Activated T-cell treated with anti-CD3 and anti-CD28 coated beads, Interleukin-2, amount 50 U/mL, for 24 hours (primary cell): ENCODE results near the gene HS3ST5.

ENCODE experiments used
- DNase-seq: peaks from one replicate; pipeline ENCODE4 v3.0.0-alpha.2; 2020
- H3K27ac Mint-ChIP-seq: 2 replicates; pipeline ENCODE4 v1.8.0; 2020; ENCODE audit warnings: mild to moderate bottlenecking, mixed read lengths
- H3K27me3 Mint-ChIP-seq: 2 replicates; pipeline ENCODE4 v1.8.0; 2020; ENCODE audit warnings: mixed read lengths
- H3K36me3 Mint-ChIP-seq: 2 replicates; pipeline ENCODE4 v1.8.0; 2020; ENCODE audit warnings: low read depth, mixed read lengths
- H3K4me1 Mint-ChIP-seq: 2 replicates; pipeline ENCODE4 v1.8.0; 2020; ENCODE audit warnings: low read depth, mixed read lengths
- H3K4me3 Mint-ChIP-seq: 2 replicates; pipeline ENCODE4 v1.8.0; 2020; ENCODE audit warnings: mild to moderate bottlenecking, moderate library complexity, mixed read lengths
- H3K9me3 Mint-ChIP-seq: 2 replicates; pipeline ENCODE4 v1.8.0; 2020; ENCODE audit warnings: mixed read lengths

Gene HS3ST5

GRCh38 chr6:114276783-114277182, 66.0 kb downstream of the HS3ST5 start:
- Mint-ChIP-seq H3K36me3 (no peaks in the 10 kb centered on the region), H3K9me3 (no peaks in the 10 kb centered on the region), H3K4me3 (no peak overlapping the region), H3K27ac (no peak overlapping the region), H3K4me1 (no peaks in the 10 kb centered on the region), H3K27me3 (peaks cover 12% of the 10 kb centered on the region)
- DNase-seq: no peak

GRCh38 chr6:114274836-114275235, 68.0 kb downstream of the HS3ST5 start:
- H3K4me3 Mint-ChIP-seq: no peak overlapping the region
- H3K4me1 Mint-ChIP-seq: no peaks in the 10 kb centered on the region
- H3K36me3 Mint-ChIP-seq: no peaks in the 10 kb centered on the region
- H3K27me3 Mint-ChIP-seq: peaks cover 5% of the 10 kb centered on the region
- H3K9me3 Mint-ChIP-seq: no peaks in the 10 kb centered on the region
- no peak for DNase-seq
- H3K27ac Mint-ChIP-seq: no peak overlapping the region

GRCh38 chr6:114272582-114272981, 70.2 kb downstream of the HS3ST5 start:
- H3K9me3 Mint-ChIP-seq: no peaks in the 10 kb centered on the region
- no peak overlapping the region for H3K27ac Mint-ChIP-seq
- H3K27me3 Mint-ChIP-seq: no peaks in the 10 kb centered on the region
- no peaks in the 10 kb centered on the region for H3K36me3 Mint-ChIP-seq
- no peaks in the 10 kb centered on the region for H3K4me1 Mint-ChIP-seq
- no peak for DNase-seq
- no peak overlapping the region for H3K4me3 Mint-ChIP-seq

- Mint-ChIP-seq H3K9me3 (no peaks in the 10 kb centered on the region), H3K4me1 (no peaks in the 10 kb centered on the region), H3K27me3 (no peaks in the 10 kb centered on the region), H3K4me3 (no peak overlapping the region), H3K36me3 (no peaks in the 10 kb centered on the region), H3K27ac (no peak overlapping the region)
- no peak for DNase-seq
Measured at GRCh38 chr6:114271405-114271804, 71.4 kb downstream of the HS3ST5 start.

GRCh38 chr6:114267897-114268296, 74.9 kb downstream of the HS3ST5 start:
- H3K4me3 Mint-ChIP-seq: no peak overlapping the region
- no peaks in the 10 kb centered on the region for H3K36me3 Mint-ChIP-seq
- no peak overlapping the region for H3K27ac Mint-ChIP-seq
- H3K9me3 Mint-ChIP-seq: no peaks in the 10 kb centered on the region
- H3K27me3 Mint-ChIP-seq: no peaks in the 10 kb centered on the region
- no peak for DNase-seq
- H3K4me1 Mint-ChIP-seq: no peaks in the 10 kb centered on the region

- Mint-ChIP-seq H3K4me1 (no peaks in the 10 kb centered on the region), H3K27me3 (no peaks in the 10 kb centered on the region), H3K27ac (no peak overlapping the region), H3K4me3 (no peak overlapping the region), H3K9me3 (no peaks in the 10 kb centered on the region), H3K36me3 (no peaks in the 10 kb centered on the region)
- DNase-seq: no peak
Measured at GRCh38 chr6:114260810-114261209, 82.0 kb downstream of the HS3ST5 start.

GRCh38 chr6:114258376-114258775, 84.4 kb downstream of the HS3ST5 start:
- no peak for DNase-seq
- no peak overlapping the region for H3K27ac Mint-ChIP-seq
- no peaks in the 10 kb centered on the region for H3K27me3 Mint-ChIP-seq
- no peaks in the 10 kb centered on the region for H3K36me3 Mint-ChIP-seq
- H3K4me1 Mint-ChIP-seq: no peaks in the 10 kb centered on the region
- H3K9me3 Mint-ChIP-seq: peaks cover 2% of the 10 kb centered on the region
- no peak overlapping the region for H3K4me3 Mint-ChIP-seq

GRCh38 chr6:114253431-114253830, 89.4 kb downstream of the HS3ST5 start:
- no peak for DNase-seq
- no peaks in the 10 kb centered on the region for H3K4me1 Mint-ChIP-seq
- H3K36me3 Mint-ChIP-seq: no peaks in the 10 kb centered on the region
- no peak overlapping the region for H3K4me3 Mint-ChIP-seq
- no peak overlapping the region for H3K27ac Mint-ChIP-seq
- H3K27me3 Mint-ChIP-seq: no peaks in the 10 kb centered on the region
- H3K9me3 Mint-ChIP-seq: peaks cover 5% of the 10 kb centered on the region

GRCh38 chr6:114249522-114249921, 93.3 kb downstream of the HS3ST5 start:
- peaks cover 5% of the 10 kb centered on the region for H3K9me3 Mint-ChIP-seq
- H3K27me3 Mint-ChIP-seq: no peaks in the 10 kb centered on the region
- no peak overlapping the region for H3K4me3 Mint-ChIP-seq
- H3K4me1 Mint-ChIP-seq: no peaks in the 10 kb centered on the region
- H3K27ac Mint-ChIP-seq: no peak overlapping the region
- no peaks in the 10 kb centered on the region for H3K36me3 Mint-ChIP-seq
- no peak for DNase-seq

GRCh38 chr6:114247101-114247500, 95.7 kb downstream of the HS3ST5 start:
- Mint-ChIP-seq H3K27me3 (no peaks in the 10 kb centered on the region), H3K4me1 (no peaks in the 10 kb centered on the region), H3K27ac (no peak overlapping the region), H3K9me3 (peaks cover 2% of the 10 kb centered on the region), H3K4me3 (no peak overlapping the region), H3K36me3 (no peaks in the 10 kb centered on the region)
- no peak for DNase-seq

GRCh38 chr6:114240796-114241195, 102.0 kb downstream of the HS3ST5 start:
- H3K36me3 Mint-ChIP-seq: no peaks in the 10 kb centered on the region
- no peaks in the 10 kb centered on the region for H3K27me3 Mint-ChIP-seq
- peaks cover 3% of the 10 kb centered on the region for H3K9me3 Mint-ChIP-seq
- no peaks in the 10 kb centered on the region for H3K4me1 Mint-ChIP-seq
- no peak overlapping the region for H3K27ac Mint-ChIP-seq
- no peak overlapping the region for H3K4me3 Mint-ChIP-seq
- no peak for DNase-seq

GRCh38 chr6:114228675-114229074, 114.1 kb downstream of the HS3ST5 start:
- peaks cover 3% of the 10 kb centered on the region for H3K27me3 Mint-ChIP-seq
- no peak overlapping the region for H3K27ac Mint-ChIP-seq
- H3K4me1 Mint-ChIP-seq: no peaks in the 10 kb centered on the region
- no peaks in the 10 kb centered on the region for H3K36me3 Mint-ChIP-seq
- H3K4me3 Mint-ChIP-seq: no peak overlapping the region
- DNase-seq: no peak
- peaks cover 4% of the 10 kb centered on the region for H3K9me3 Mint-ChIP-seq

- no peaks in the 10 kb centered on the region for H3K4me1 Mint-ChIP-seq
- peaks cover 3% of the 10 kb centered on the region for H3K27me3 Mint-ChIP-seq
- H3K27ac Mint-ChIP-seq: no peak overlapping the region
- H3K4me3 Mint-ChIP-seq: no peak overlapping the region
- no peak for DNase-seq
- no peaks in the 10 kb centered on the region for H3K36me3 Mint-ChIP-seq
- peaks cover 4% of the 10 kb centered on the region for H3K9me3 Mint-ChIP-seq
Measured at GRCh38 chr6:114227944-114228468, 114.8 kb downstream of the HS3ST5 start.

GRCh38 chr6:114220241-114220640, 122.6 kb downstream of the HS3ST5 start:
- DNase-seq: no peak
- Mint-ChIP-seq H3K36me3 (no peaks in the 10 kb centered on the region), H3K4me1 (no peaks in the 10 kb centered on the region), H3K9me3 (no peaks in the 10 kb centered on the region), H3K27me3 (no peaks in the 10 kb centered on the region), H3K27ac (no peak overlapping the region), H3K4me3 (no peak overlapping the region)

GRCh38 chr6:114218437-114219340, 124.1 kb downstream of the HS3ST5 start:
- Mint-ChIP-seq H3K9me3 (no peaks in the 10 kb centered on the region), H3K4me1 (no peaks in the 10 kb centered on the region), H3K36me3 (no peaks in the 10 kb centered on the region)

More at GRCh38 chr6:114218437-114219340, 124.1 kb downstream of the HS3ST5 start:
- no peak for DNase-seq
- Mint-ChIP-seq H3K27ac (no peak overlapping the region), H3K4me3 (no peak overlapping the region), H3K27me3 (no peaks in the 10 kb centered on the region)
